Jurkat, Clone E6-1 (cell line): ENCODE data around the gene CACNA1A. TPM values are rescaled to one million over a fixed set of nuclear protein-coding genes. Genes with fewer than 3 reads are reported as not detected.
"Not testable (repeated sequence)": the region's sequence is repeated elsewhere in the genome, so short reads cannot be mapped to it uniquely, and the experiment has no call there.

Experiments used
- DNase-seq: peaks from one replicate; pipeline ENCODE4 v3.0.0-alpha.2; 2011; ENCODE audit warnings: low read depth, low spot score
- H3K4me3 ChIP-seq: 2 replicates; pipeline ENCODE4 v1.5.1; 2011; ENCODE audit warnings: mild to moderate bottlenecking, low read length, control low read depth, moderate library complexity
- polyA plus RNA-seq: library from polyadenylated mRNA; unstranded; fragments of >200 nt; gene quantifications from one replicate; pipeline ENCODE4 v1.2.1, GENCODE V29; 2012; ENCODE audit warnings: missing spikeins; ENCODE audit not compliant: insufficient read length, insufficient read depth

The CACNA1A gene
- polyA plus RNA-seq, result 0.37 TPM

GRCh38 chr19:13506471-13506820, at the start of gene CACNA1A:
Gene CACNA1A, minus strand, starts transcription at chr19:13506479. Its CDS starts 255 bp downstream, at chr19:13506224.
- no peak for DNase-seq
- no peak within 1 kb of the TSS for H3K4me3 ChIP-seq

DNA sequence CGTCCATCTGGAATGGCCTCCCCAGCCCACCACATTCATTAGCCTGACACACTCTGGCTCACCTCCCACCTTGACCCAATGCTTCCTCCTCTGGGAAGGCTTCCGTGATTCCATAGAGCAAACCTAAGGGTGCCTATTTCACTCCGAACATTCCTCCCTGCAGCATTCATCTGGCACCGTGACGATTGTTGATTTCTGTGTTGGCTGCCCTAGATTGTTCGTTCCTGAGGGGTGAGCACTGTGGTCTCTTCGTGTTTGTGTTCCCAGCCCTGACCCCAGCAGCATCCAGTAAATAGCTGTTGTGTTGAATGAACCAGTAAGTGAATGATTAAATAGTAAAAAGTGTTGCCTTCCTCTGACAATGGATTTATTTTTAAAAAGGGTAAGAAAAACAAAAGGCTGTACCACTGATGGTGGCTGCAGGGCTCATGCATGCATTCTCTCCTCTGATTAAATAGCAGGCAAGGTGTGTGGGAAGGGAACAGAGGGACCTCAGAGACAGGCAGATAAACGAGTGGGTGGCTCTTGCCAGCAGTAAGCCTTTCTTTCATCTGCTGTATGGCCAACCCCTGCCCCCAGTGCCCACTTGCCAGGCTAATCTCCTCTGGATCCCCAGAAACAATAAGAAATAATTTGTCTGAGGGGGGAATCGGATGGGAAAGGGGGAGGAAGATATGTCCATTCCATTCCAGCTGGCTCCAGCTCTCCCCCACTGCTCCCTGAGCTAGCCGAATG, 48.4 kb upstream of the CACNA1A start:
- no peak overlapping the region for H3K4me3 ChIP-seq

GRCh38 chr19:13553880-13554400, 47.7 kb upstream of the CACNA1A start:
- no peak for DNase-seq
- H3K4me3 ChIP-seq, result no peak overlapping the region

More for the DNA sequence above, 48.4 kb upstream of the CACNA1A start:
- no peak for DNase-seq

DNA sequence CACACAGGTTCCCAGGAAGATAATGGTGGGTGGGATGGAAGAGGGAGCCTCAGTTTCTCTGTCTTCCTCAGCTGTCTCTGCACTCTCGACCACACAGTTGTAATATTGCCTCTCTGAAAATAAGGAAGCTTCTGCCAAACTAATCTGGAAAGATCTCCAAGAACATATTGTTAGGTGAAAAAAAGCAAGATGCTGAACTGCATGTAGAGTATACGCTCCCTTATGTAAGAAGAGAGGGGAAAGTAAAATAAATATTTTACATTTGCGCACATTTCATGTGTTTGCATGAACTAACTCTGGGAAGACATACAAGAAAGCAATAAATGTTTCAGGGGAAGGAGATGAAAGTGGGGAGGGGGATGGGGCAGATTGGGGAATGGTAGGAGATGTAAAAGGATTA, 41.9 kb upstream of the CACNA1A start:
- DNase-seq, result no peak
- no peak overlapping the region for H3K4me3 ChIP-seq

GRCh38 chr19:13547102-13547501, 40.8 kb upstream of the CACNA1A start:
- H3K4me3 ChIP-seq, result no peak overlapping the region

GRCh38 chr19:13544423-13544822, 38.1 kb upstream of the CACNA1A start:
- no peak for DNase-seq
- no peak overlapping the region for H3K4me3 ChIP-seq

More at GRCh38 chr19:13547102-13547501, 40.8 kb upstream of the CACNA1A start:
- DNase-seq, result no peak

GRCh38 chr19:13541554-13541953, 35.3 kb upstream of the CACNA1A start:
- H3K4me3 ChIP-seq, result no peak overlapping the region
- no peak for DNase-seq

DNA sequence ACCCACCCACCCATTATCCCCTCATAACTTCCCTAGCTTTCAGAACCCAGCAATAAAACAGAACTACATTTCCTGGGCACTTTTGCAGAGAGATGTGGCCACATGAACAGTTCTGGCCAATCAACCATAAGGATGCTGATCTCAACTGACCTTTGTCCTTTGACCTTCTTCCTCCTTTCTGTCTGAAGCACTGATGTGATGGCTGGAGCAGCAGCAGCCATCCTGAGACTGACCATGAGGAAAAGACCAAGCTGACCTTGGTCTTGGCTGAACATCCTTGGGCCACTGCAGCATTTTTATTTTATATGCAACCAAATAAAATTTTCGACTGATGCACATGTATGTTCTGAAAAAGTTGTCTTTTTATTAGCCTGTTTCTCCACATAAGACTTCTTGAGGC, 33.1 kb upstream of the CACNA1A start:
- no peak for DNase-seq
- H3K4me3 ChIP-seq, result no peak overlapping the region

DNA sequence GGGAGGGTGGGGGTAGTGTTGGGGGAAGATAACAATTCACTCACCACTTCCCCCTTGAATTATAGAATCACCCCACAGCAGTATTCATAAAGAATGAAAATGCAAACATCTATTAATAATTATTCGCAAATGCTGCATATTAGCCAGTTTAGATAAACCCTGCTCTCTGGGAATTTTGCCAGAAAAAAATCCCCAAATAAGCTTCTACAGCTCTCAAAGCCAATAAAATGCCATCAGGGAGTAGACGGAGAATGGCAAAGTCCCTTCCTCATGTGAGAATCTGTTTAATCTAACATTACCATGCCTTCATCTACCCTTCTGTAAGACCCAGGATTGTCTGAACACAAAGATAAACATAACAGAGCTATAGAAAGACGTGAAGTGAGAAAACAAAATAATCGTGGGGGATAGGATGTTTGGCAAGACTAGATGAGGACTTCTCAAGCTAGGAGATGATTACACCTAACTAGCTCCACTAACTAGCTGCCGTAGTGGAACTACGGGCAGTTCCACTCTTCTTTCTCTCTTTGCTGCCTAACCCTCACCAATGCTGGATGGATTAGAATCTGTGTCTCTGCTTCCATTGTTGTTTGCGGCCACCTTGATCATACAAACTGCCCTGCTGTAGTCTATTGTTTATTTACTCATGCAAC, 32.4 kb upstream of the CACNA1A start:
- no peak for DNase-seq
- no peak overlapping the region for H3K4me3 ChIP-seq

DNA sequence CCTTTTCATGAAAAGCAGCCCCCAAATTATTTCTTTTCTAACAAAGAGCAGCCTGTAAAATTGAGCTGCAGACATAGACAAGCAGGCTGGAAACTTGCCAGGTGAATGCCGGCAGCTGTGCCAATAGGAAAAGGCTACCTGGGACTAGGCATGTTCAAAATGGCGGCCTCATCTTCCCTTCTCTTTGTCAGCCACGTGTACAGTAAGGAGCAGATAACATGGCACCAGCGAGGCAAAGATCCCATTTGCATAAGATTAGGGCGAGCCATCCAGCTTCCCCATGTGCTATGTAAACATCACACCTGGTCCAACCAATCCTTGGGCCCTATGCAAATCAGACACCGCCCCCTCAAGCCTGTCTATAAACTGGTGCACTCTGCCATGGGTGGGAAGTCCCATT, 31.2 kb upstream of the CACNA1A start:
- H3K4me3 ChIP-seq, result no peak overlapping the region
- peak; percentile 10 for DNase-seq

DNA sequence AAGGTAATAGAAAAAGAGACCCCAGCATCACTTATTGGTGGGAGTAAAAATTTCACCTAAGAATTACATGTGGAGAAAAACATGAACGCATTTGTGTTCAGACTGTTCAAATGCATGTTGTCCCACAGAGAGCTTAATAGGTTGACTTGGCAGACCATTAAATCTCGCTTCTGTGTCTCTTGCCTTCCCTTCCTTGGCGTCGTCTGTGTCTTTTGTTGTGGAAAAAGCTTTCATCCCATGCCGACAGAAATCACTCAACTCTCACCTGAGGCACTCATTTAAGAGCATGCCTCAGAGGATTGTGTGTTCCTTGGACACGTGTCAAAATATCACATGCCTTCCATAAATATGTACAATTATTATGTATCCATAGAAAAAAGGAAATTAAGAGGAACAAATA, 24.4 kb upstream of the CACNA1A start:
- H3K4me3 ChIP-seq, result no peak overlapping the region
- DNase-seq, result no peak

DNA sequence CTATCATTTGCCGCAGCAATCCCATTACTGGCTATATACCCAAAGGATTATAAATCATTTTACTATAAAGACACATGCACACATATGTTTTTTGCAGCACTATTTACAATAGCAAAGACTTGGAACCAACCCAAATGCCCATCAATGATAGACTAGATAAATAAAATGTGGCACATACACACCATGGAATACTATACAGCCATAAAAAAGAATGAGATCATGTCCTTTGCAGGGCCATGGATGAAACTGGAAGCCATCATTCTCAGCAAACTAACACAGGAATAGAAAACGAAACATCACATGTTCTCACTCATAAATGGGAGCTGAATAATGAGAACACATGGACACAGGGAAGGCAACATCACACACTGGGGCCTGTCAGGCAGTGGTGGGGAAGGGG, 23.4 kb upstream of the CACNA1A start:
- not testable (repeated sequence) for H3K4me3 ChIP-seq, DNase-seq

DNA sequence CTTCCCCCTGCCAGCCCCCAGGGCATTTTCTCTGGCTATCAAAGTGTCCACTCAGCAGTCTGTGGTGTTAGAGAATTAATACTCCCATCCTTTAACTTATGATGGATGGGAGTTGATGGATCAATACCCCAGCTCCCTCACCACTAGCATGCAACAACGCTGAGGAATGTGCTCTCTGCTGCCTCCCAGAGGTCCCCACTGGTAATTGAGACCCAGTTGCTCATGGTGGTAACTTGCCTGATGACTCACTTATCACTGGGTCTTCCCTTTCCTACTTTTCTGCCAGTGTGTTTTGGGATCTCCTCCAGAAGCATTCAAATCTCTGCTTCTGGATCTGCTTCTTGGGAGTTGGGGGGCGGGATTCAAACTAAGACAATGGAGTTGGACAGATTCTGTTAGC, 20.3 kb upstream of the CACNA1A start:
- no peak overlapping the region for H3K4me3 ChIP-seq
- peak; percentile 10 for DNase-seq

DNA sequence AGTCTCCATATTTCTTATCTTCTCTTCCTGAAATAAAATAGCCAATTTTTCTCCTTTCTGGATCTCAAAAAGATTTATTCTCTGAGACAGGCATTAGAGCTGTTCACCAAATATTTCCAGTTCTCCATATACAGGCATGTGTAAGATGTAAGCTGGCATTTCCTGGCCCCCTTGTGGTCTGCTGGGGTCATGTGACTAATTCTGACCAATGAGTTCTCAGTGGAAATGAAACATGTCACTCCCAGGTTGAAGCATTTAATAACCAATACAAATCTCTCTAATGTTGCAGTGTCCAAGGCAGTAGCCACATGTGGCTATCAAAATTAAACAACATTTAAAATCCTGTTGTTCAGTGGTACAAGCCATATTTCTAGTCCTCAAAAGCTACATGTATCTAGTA, 14.8 kb upstream of the CACNA1A start:
- DNase-seq, result no peak
- no peak overlapping the region for H3K4me3 ChIP-seq

DNA sequence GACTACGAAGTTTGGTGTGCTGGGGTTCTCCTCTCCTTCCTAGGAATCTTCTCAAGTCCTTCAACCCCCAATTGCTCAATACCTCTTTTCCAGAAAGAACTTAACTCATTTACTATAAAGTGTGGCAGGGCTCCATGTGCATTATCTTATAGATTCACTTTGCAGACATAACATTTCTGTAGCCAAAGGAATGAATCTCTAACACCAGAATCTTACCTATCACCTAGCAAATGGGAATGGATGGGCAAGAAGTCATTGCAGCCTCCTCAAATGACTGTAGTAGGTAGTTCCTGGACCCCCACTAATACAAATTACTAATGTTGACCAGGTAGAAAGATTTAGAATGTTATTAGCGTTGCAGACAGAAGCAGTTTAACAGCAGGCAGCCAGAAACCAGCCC, 5.7 kb upstream of the CACNA1A start:
- no peak for DNase-seq
- no peak overlapping the region for H3K4me3 ChIP-seq

DNA sequence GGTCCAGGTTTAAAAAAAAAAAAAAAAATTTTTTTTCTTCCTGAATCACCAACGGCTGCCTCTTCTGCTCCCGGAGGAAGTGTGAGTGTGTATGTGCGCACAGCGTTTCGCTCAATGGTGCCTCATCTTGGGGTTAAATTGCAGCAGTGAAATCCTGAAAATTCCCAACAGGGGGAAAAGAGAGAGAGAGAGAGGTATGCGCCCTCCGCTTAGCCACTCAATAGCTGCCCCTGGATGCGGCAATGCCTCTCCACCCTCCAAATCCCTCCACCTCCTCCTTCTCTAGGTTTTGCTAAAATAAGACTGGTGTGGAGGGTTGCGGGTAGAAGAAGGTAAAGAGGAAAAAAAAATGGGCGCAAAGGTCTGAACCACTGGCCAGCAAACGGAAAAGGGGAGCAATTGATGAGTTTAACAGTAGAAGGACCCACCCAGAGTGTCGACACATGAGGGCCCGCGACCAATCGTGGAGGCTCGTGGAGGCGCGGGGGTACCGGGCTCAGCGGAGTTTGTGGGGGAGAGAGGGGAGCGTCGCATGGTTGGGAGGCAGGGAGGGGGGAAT, 853 bp upstream of the CACNA1A start:
- H3K4me3 ChIP-seq, result no peak overlapping the region
- DNase-seq, result no peak

GRCh38 chr19:13505761-13506470, 363 bp downstream of the CACNA1A start:
- no peak for DNase-seq
- H3K4me3 ChIP-seq, result no peak overlapping the region

- H3K4me3 ChIP-seq, result no peak overlapping the region
Measured at GRCh38 chr19:13505164-13505695, 1.0 kb downstream of the CACNA1A start.

DNA sequence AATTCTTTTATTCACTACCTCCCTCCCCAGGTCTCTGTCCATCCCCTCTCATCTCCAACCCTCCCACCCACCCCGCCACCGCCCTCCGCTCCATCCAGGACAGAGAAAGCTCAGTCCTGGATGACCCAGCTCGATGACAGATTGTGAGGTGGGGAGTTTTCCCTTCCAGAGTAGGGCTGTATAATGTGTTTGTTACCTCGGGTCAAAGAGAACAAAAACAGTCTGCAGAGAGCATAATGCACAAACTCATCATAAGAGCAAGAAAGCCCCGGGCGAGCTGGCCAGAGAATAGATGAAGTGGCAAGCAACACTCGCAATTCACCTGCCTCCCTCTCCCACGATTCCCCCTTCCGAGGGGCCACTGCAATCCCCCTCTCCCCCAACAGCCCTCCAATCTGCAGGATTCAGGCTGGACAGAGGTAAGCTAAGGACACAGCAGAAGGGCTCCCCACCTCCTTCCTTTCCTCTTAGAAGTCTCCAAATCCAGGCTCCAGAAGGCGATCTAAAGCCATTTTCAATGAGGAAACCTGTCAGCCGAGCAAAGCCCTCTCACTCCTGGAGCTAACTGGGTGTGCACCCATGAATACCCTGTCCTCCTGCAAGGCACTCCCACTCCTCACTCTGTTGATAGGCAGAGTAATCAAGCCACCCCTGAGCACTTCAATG, 2.6 kb downstream of the CACNA1A start:
- DNase-seq, result no peak
- H3K4me3 ChIP-seq, result no peak overlapping the region

More at GRCh38 chr19:13505164-13505695, 1.0 kb downstream of the CACNA1A start:
- DNase-seq, result no peak
